ENCODE data around the gene HMG20A.

DNA sequence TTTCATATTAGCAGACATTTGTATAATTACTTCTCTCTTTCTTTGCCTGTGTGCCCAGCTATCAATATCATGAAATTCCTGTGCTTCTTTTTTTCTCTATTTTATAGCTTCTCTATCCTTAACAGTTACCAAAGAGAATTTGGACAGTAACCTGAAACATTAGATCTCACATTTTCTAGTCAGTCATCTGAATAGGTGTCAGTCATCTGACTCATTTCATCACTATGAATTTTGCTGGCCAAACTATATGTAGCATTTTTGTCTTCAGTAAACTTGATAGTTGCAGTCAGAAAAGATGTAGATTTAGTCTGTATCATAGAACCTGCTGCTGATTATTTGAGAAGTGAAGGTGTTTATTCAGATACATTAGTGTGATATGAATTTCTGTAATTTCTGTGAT is 52.6 kb downstream of the HMG20A start:
- TF ChIP-seq, protein P1, sequence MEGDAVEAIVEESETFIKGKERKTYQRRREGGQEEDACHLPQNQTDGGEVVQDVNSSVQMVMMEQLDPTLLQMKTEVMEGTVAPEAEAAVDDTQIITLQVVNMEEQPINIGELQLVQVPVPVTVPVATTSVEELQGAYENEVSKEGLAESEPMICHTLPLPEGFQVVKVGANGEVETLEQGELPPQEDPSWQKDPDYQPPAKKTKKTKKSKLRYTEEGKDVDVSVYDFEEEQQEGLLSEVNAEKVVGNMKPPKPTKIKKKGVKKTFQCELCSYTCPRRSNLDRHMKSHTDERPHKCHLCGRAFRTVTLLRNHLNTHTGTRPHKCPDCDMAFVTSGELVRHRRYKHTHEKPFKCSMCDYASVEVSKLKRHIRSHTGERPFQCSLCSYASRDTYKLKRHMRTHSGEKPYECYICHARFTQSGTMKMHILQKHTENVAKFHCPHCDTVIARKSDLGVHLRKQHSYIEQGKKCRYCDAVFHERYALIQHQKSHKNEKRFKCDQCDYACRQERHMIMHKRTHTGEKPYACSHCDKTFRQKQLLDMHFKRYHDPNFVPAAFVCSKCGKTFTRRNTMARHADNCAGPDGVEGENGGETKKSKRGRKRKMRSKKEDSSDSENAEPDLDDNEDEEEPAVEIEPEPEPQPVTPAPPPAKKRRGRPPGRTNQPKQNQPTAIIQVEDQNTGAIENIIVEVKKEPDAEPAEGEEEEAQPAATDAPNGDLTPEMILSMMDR (IDR thresholded peaks at IDR 0.05): no peak
- TF ChIP-seq POLR2A (IDR thresholded peaks at IDR 0.05): no peak
